ENCODE results near the gene SYP.

- TF ChIP-seq CTCF (IDR thresholded peaks at IDR 0.05): no peak
- no peak for TF ChIP-seq POLR2A (IDR thresholded peaks at IDR 0.05)
Observed at GRCh38 chrX:49166914-49167739, 32.9 kb downstream of the SYP start.

Measured in testis (tissue), 2 donors.